AG04450 (cell line): ENCODE results near the gene SLC29A1. TPM values are rescaled to one million over a fixed set of nuclear protein-coding genes. Genes with fewer than 3 reads are reported as not detected.

Source experiments
- CTCF ChIA-PET: fragments of 300-600, 350-600 bp; formaldehyde crosslinking; extraction: SDS; loops from one replicate; lab custom pipeline; 2022; ENCODE audit warnings: antibody characterized with exemption, inconsistent platforms; lab: Charles Lee
- POLR2A ChIA-PET: fragments of 350-600 bp; formaldehyde crosslinking; extraction: SDS; loops from one replicate; lab custom pipeline; 2021; ENCODE audit warnings: antibody characterized with exemption, inconsistent platforms; lab: Yijun Ruan, JAX
- DNase-seq: peaks from one replicate; pipeline ENCODE4 v3.0.0-alpha.2; 2011; ENCODE audit warnings: low read depth, low spot score
- H3K27ac ChIP-seq: one replicate; pipeline ENCODE4 v1.5.1; 2012; ENCODE audit warnings: low read depth, low read length, control low read depth
- H3K27me3 ChIP-seq: one replicate; pipeline ENCODE4 v1.6.0; 2012; ENCODE audit warnings: low read length; ENCODE audit not compliant: control insufficient read depth, insufficient read depth
- H3K4me3 ChIP-seq: 2 replicates; pipeline ENCODE4 v1.5.1; 2011; ENCODE audit warnings: mild to moderate bottlenecking, low read depth, low read length, control low read depth
- H3K9me3 ChIP-seq: 2 replicates; pipeline ENCODE4 v1.5.1; 2012; ENCODE audit warnings: low read length; ENCODE audit not compliant: control insufficient read depth, insufficient read depth
- CTCF ChIP-seq: IDR thresholded peaks from 2 replicates; pipeline ENCODE4 v1.5.1; 2011; ENCODE audit warnings: low read depth, low read length, control low read depth, inconsistent platforms
- polyA plus RNA-seq: library from polyadenylated mRNA; depleted of rRNA; stranded (reverse); fragments of >200 nt; gene quantifications from 2 replicates; pipeline ENCODE4 v1.2.3, GENCODE V29; 2011

SLC29A1 gene
- polyA plus RNA-seq, 1 experiment, result 13.2 TPM

GRCh38 chr6:44255105-44255808 is 31.9 kb downstream of the SLC29A1 start:
- ChIA-PET CTCF (interaction anchor here (0.6 to 1.0 kb wide), 2 partner anchors 13 to 21 kb away, joined by 3 to 4 read pairs; no protein-coding TSS in a partner anchor), POLR2A (interaction anchor here (3.6 kb wide), 1 partner anchor 8 kb away, joined by 107 read pairs; the partner anchor contains the start of gene HSP90AB1)
- DNase-seq, result no peak
- Histone ChIP-seq H3K27ac (no peak overlapping the region), H3K9me3 (no peaks in the 10 kb centered on the region; the same call in 1 of the 2 replicates), H3K4me3 (peak overlapping the region; percentile 95; the same call in 1 of the 2 replicates), H3K27me3 (no peaks in the 10 kb centered on the region)
- no peak for TF ChIP-seq CTCF

GRCh38 chr6:44255871-44256774 is 32.7 kb downstream of the SLC29A1 start:
- H3K9me3 ChIP-seq, result no peaks in the 10 kb centered on the region; the same call in 1 of the 2 replicates
- H3K27me3 ChIP-seq, result no peaks in the 10 kb centered on the region
- no peak for TF ChIP-seq CTCF
- peak overlapping the region; percentile 65 for H3K27ac ChIP-seq
- ChIA-PET POLR2A (interaction anchor here (0.6 to 3.6 kb wide), 5 partner anchors 9 to 83 kb away, joined by 3 to 107 read pairs (median 3); partner anchors contain the start of genes HSP90AB1 and TMEM151B), CTCF (interaction anchor here (0.7 to 3.0 kb wide), 17 partner anchors 8 to 164 kb away, joined by 3 to 18 read pairs (median 4); partner anchors contain the start of genes CDC5L, HSP90AB1, NFKBIE and SLC29A1)
- no peak for DNase-seq
- peak overlapping the region; percentile 95 for H3K4me3 ChIP-seq

GRCh38 chr6:44256775-44257024 is 33.3 kb downstream of the SLC29A1 start:
- DNase-seq, result no peak
- H3K4me3 ChIP-seq, result peak overlapping the region; percentile 95
- POLR2A ChIA-PET, result interaction anchor here (0.6 to 3.6 kb wide), 6 partner anchors 8 to 84 kb away, joined by 3 to 107 read pairs (median 4); partner anchors contain the start of genes HSP90AB1 and TMEM151B
- CTCF ChIA-PET, result interaction anchor here (0.6 to 3.0 kb wide), 17 partner anchors 9 to 165 kb away, joined by 3 to 18 read pairs (median 4); partner anchors contain the start of genes CDC5L, HSP90AB1, NFKBIE and SLC29A1
- peak overlapping the region; percentile 65 for H3K27ac ChIP-seq
- H3K9me3 ChIP-seq, result no peaks in the 10 kb centered on the region; the same call in 1 of the 2 replicates
- TF ChIP-seq CTCF, result no peak
- no peaks in the 10 kb centered on the region for H3K27me3 ChIP-seq

GRCh38 chr6:44257025-44257752 is 33.8 kb downstream of the SLC29A1 start, which contains the start of gene SLC35B2:
Gene SLC35B2 (minus strand): TSS chr6:44257528. CDS start chr6:44257410, 118 bp downstream.
- Histone ChIP-seq H3K27ac (peak within 1 kb of the TSS; percentile 65), H3K4me3 (peak within 1 kb of the TSS; percentile 95), H3K27me3 (no peaks in the 10 kb centered on the region), H3K9me3 (no peaks in the 10 kb centered on the region; the same call in 1 of the 2 replicates)
- no peak for DNase-seq
- POLR2A ChIA-PET, result interaction anchor here (0.6 to 3.6 kb wide), 6 partner anchors 8 to 84 kb away, joined by 3 to 107 read pairs (median 4); partner anchors contain the start of genes HSP90AB1 and TMEM151B
- CTCF ChIA-PET, result interaction anchor here (0.6 to 3.0 kb wide), 17 partner anchors 9 to 165 kb away, joined by 3 to 18 read pairs (median 4); partner anchors contain the start of genes CDC5L, HSP90AB1, NFKBIE and SLC29A1
- peak; percentile 43 for TF ChIP-seq CTCF
